Progenitor cell of endocrine pancreas (in vitro differentiated cells): Measurements from ENCODE around the gene TESK2. TPM values are rescaled to one million over a fixed set of nuclear protein-coding genes. Genes with fewer than 3 reads are reported as not detected.
"Not testable (repeated sequence)": the region's sequence is repeated elsewhere in the genome, so short reads cannot be mapped to it uniquely, and the experiment has no call there.

ENCODE experiments used
- DNase-seq: peaks from one replicate; pipeline ENCODE4 v3.0.0; 2021; ENCODE audit warnings: low spot score; ENCODE audit not compliant: unreplicated experiment
- H3K27ac Mint-ChIP-seq: 2 replicates; pipeline ENCODE4 v1.8.0; 2021; ENCODE audit warnings: mild to moderate bottlenecking, moderate library complexity, mixed read lengths
- H3K27me3 Mint-ChIP-seq: 2 replicates; pipeline ENCODE4 v1.8.0; 2021; ENCODE audit warnings: mixed read lengths
- H3K36me3 Mint-ChIP-seq: 2 replicates; pipeline ENCODE4 v1.8.0; 2022; ENCODE audit warnings: mixed read lengths; ENCODE audit not compliant: insufficient read depth
- H3K4me1 Mint-ChIP-seq: 2 replicates; pipeline ENCODE4 v1.8.0; 2021; ENCODE audit warnings: low read depth, mixed read lengths
- H3K4me3 Mint-ChIP-seq: 2 replicates; pipeline ENCODE4 v1.8.0; 2021; ENCODE audit warnings: low read depth, mild to moderate bottlenecking, moderate library complexity, mixed read lengths
- H3K9me3 Mint-ChIP-seq: 2 replicates; pipeline ENCODE4 v1.8.0; 2021; ENCODE audit warnings: low read depth, mixed read lengths
- CTCF ChIP-seq: fragments of 200-600 bp; sonication (generic); IDR thresholded peaks from one replicate; pipeline ENCODE4 v1.5.0; 2021; ENCODE audit warnings: antibody characterized with exemption, mild to moderate bottlenecking; ENCODE audit not compliant: unreplicated experiment
- total RNA-seq: library from RNA; stranded (reverse); gene quantifications from 2 replicates; pipeline ENCODE4 v1.2.1, GENCODE V29; 2021

The TESK2 gene
- total RNA-seq, 1 donor from 2014 or later, result 9.5 TPM

DNA sequence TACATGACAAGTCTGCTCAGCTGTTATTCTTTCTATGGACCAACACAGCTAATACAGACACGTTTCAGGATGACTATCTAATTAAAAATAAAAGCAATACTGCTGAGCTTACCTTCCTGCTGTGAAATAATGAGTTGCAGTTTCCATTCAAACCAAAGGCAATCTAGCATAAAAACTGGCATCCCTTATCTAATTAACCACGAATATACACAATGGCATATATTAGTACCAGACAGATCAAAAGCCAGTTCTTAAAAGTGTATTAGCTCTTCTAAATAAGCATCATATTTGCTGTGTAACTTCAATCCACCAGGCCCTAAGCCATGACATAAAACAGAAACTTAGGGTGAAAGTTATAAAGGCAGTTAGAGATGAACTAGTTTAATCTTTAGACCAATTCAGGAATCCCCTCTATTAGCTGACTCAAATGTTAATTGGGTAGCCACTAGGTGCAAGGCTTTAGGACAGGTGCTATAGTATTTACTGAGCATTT, 20.6 kb downstream of the TESK2 start:
- H3K27ac Mint-ChIP-seq, result no peak overlapping the region
- no peaks in the 10 kb centered on the region for H3K36me3 Mint-ChIP-seq
- H3K4me1 Mint-ChIP-seq, result no peaks in the 10 kb centered on the region
- no peaks in the 10 kb centered on the region for H3K9me3 Mint-ChIP-seq
- no peak for DNase-seq
- no peak overlapping the region for H3K4me3 Mint-ChIP-seq
- no peaks in the 10 kb centered on the region for H3K27me3 Mint-ChIP-seq
- no peak for TF ChIP-seq CTCF

GRCh38 chr1:45467353-45467752, 23.6 kb downstream of the TESK2 start:
- H3K27ac Mint-ChIP-seq, DNase-seq, H3K27me3 Mint-ChIP-seq, H3K4me1 Mint-ChIP-seq, H3K36me3 Mint-ChIP-seq, H3K4me3 Mint-ChIP-seq, H3K9me3 Mint-ChIP-seq: not testable (repeated sequence)

GRCh38 chr1:45465277-45465676, 25.7 kb downstream of the TESK2 start:
- H3K27ac Mint-ChIP-seq, result no peak overlapping the region
- no peak overlapping the region for H3K4me3 Mint-ChIP-seq
- TF ChIP-seq CTCF, result no peak
- H3K27me3 Mint-ChIP-seq, result no peaks in the 10 kb centered on the region
- no peaks in the 10 kb centered on the region for H3K9me3 Mint-ChIP-seq
- DNase-seq, result no peak
- no peaks in the 10 kb centered on the region for H3K36me3 Mint-ChIP-seq
- H3K4me1 Mint-ChIP-seq, result no peaks in the 10 kb centered on the region

DNA sequence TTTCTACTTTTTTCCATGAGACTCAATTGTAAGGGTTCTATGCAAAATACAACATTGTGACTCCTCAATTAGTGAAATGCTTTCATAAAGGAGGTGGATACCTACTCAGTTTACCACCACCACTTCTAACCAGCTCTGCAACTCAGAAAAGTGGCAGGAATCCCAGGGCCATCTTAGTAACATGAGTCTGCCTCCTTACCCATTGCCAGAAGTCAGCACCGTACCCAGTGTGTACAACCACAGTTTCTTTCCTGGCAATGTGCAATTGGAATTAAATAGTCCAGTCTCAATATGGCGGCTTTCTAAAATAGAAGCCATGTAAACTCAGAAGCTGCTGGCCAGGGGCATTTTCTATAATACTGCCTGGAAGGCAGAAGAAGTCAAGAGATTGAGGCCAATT, 32.1 kb downstream of the TESK2 start:
- H3K4me3 Mint-ChIP-seq, result no peak overlapping the region
- H3K27ac Mint-ChIP-seq, result no peak overlapping the region
- no peak for DNase-seq
- H3K4me1 Mint-ChIP-seq, result no peaks in the 10 kb centered on the region
- H3K27me3 Mint-ChIP-seq, result no peaks in the 10 kb centered on the region
- H3K36me3 Mint-ChIP-seq, result no peaks in the 10 kb centered on the region
- TF ChIP-seq CTCF, result no peak
- no peaks in the 10 kb centered on the region for H3K9me3 Mint-ChIP-seq

- Mint-ChIP-seq H3K9me3 (no peaks in the 10 kb centered on the region), H3K36me3 (peaks cover 2% of the 10 kb centered on the region), H3K27ac (no peak overlapping the region), H3K4me3 (no peak overlapping the region), H3K4me1 (no peaks in the 10 kb centered on the region), H3K27me3 (no peaks in the 10 kb centered on the region)
- DNase-seq, result no peak
- TF ChIP-seq CTCF, result no peak
Measured at GRCh38 chr1:45456531-45456930, 34.4 kb downstream of the TESK2 start.

DNA sequence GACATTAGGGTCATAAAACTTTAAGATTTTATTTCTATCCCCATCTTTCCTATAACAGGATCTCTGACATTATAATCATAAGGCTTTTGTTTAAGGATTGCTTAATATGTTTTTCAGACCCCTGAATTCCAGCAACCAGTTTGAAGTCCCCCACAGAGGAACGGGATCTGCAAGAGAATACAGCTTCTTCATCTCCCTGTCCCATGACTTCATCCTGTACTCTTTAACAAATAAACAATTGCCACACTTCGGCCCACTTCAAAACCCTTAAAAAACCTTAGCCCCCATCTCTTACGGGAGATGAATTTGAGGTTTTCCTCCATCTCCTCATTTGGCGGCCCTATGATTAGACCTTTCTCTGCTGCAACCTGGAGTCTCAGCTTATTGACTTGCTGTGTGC, 35.8 kb downstream of the TESK2 start:
- H3K27ac Mint-ChIP-seq, result no peak overlapping the region
- H3K27me3 Mint-ChIP-seq, result no peaks in the 10 kb centered on the region
- no peak for DNase-seq
- no peak overlapping the region for H3K4me3 Mint-ChIP-seq
- no peak for TF ChIP-seq CTCF
- no peaks in the 10 kb centered on the region for H3K4me1 Mint-ChIP-seq
- H3K9me3 Mint-ChIP-seq, result no peaks in the 10 kb centered on the region
- peaks cover 2% of the 10 kb centered on the region for H3K36me3 Mint-ChIP-seq
